Measurements from ENCODE around the gene FBXW10B. TPM values are rescaled to one million over a fixed set of nuclear protein-coding genes. Genes with fewer than 3 reads are reported as not detected.
"Not testable (repeated sequence)": the region's sequence is repeated elsewhere in the genome, so short reads cannot be mapped to it uniquely, and the experiment has no call there.

The FBXW10B gene
- total RNA-seq (2014; rRNA removed; shearing (Covaris generic)), result 0.30 TPM in 1 of 2 replicates, not detected in the other

DNA sequence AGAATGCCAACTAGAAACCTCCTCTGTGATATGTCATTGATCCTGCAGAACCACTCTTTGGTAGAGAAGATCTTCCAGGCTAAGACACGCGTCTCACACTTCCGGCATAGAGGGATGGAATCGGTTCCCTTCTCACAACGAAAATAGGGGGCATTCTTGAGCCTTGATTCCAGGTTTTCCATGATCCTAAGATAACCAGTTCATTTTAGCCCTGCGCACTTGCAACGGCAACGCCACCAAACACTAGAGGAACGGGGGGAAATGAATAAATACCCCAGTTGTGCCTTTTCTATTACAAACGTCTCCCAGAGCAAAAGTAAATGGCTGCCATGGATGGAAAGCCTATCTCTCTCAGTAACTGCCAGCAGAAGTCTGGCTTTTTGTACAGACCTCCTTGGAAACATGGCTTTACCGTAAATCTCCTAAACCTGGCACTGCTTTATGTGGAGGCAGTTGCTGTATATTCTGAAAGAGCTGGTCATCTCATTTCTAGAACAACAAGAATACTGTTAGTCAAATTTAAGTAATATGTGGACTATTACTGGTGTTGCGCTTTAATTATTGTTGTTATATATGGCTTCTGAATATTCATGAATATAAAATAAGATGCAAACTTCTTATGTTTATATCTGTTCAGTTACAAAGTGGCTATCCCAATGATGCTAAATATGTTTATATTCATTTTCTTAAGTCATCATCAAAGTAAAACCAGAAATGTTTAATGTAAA is at the start of gene FBXW10B:
FBXW10B (minus strand) TSS at position 374 of the 728 bp plus-strand sequence; CDS start at position 182, 192 bp downstream.
- DNase-seq (ENCODE audit: low read depth), result not testable (repeated sequence)

GRCh38 chr17:15663691-15664090 is 44.2 kb upstream of the FBXW10B start:
- no peak for DNase-seq (ENCODE audit: low read depth)

DNA sequence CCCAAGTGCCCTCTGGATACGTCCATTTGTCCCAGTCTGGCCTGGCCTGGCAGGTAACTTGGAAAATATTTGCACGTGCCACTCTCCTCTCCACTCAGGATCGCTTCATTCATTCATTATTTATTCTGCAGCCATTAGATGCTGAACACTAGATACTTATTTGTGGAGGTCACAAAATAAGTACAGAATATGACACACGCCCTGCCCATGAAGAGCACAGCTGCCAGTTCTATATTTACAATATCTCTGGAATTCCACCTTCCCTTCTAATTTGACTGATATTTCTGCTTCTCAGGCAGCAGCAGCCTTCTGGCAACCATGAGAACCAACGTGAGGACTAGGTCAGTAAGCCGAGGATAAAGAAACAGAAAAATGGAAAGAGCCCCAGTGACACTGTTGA is 43.7 kb upstream of the FBXW10B start:
- no peak for DNase-seq (ENCODE audit: low read depth)

GRCh38 chr17:15662681-15663080 is 43.2 kb upstream of the FBXW10B start:
- no peak for DNase-seq (ENCODE audit: low read depth)

GRCh38 chr17:15660077-15660476 is 40.6 kb upstream of the FBXW10B start:
- no peak for DNase-seq (ENCODE audit: low read depth)

DNA sequence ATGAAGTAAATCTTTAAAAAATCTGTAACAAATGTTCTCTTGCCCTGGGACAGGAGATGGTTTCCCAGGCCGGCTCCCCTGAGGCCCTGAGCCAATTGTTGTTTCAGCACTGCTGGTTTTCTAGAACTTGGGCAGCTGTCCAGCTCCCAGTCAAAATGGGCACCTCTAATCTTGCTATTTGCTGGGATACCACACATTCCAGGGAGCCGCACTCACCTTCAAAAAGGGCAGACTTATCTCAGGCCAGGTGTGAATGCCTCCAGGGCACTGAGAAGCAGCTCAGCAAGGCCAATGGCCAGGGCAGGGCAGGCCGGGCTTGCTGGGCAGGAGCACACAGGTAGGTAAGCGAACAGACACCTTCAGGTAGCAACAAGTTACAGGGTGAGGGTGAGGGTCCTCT is 40.2 kb upstream of the FBXW10B start:
- peak; percentile 77 for DNase-seq (ENCODE audit: low read depth)

DNA sequence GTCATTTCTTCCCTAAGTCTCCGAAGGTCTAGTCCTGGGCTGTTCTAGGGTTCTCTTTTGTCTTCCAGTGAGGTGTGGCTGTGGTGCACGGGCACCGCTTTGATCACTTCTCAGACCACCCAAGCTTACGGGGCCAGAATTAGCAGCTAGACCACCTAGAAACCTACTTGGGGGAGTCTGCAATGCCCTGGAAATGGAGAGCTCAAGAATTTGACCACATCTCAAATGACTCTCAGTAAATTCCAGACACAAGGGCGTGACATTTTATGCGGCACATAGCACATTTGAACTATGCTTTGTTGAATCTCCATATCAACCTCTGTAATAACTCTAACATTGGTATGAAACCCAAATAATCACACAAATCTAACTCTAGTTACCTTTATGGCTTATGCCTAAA is 39.7 kb upstream of the FBXW10B start:
- peak; percentile 16 for DNase-seq (ENCODE audit: low read depth)

DNA sequence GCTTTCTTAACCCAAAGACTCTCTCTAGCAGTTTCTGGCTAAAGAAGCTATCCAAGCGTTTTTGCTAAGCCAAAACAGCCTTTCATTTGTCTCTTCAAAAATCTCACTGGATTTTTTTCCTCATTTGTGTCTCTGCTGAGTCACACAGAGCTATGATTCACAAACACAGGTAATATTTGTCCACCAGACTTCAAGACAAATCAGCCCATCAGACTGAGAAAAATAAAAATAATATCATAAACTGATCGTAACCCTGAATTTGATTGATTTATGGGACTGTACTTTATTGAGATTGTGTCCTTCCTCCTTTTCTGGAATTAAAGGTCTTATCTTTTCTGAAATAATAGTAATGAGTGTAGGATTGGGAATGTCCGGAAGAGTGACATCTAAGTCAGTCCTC is 38.8 kb upstream of the FBXW10B start:
- peak; percentile 25 for DNase-seq (ENCODE audit: low read depth)

DNA sequence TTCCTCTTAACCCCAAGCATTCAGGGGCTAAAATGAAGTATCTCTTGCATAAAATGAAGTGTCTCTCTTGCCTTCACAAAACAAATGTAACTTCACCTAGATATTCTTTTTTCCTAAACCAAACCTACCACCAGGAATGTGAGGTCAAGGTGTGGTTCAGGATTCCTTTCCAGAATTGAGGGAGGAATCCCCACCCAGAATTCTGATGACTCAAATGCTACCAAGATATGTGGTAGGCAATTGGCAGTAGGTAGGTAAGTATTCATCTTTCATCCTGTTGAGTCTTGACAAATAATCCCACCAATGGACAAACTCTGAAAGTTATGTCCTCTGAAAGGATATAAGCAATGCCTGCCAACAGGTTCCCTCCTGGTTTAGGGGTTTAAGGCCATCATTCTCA is 38.4 kb upstream of the FBXW10B start:
- peak; percentile 29 for DNase-seq (ENCODE audit: low read depth)

- DNase-seq (ENCODE audit: low read depth), result peak; percentile 8
Measured at GRCh38 chr17:15654886-15655561, 35.5 kb upstream of the FBXW10B start.

- not testable (repeated sequence) for DNase-seq (ENCODE audit: low read depth)
Measured at GRCh38 chr17:15654401-15654800, 34.9 kb upstream of the FBXW10B start.

DNA sequence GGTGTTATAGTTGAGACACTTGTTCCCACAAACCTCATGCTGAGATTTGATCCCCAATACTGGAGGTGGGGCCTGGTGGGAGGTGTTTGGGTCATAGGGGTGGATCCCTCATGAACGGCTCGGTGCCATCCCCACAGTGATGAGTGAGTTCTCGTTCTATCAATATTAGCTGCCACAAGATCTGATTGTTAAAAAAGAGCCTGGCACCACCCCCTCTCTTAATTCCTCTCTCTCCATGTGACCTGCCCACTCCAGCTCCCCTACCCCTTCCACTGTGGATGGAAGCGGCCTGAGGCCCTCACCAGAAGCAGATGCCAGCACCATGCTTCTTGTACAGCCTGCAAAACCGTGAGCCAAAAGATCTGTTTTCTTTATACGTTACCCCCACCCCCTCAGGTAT is 33.5 kb upstream of the FBXW10B start:
- no peak for DNase-seq (ENCODE audit: low read depth)

GRCh38 chr17:15651583-15652110 is 32.1 kb upstream of the FBXW10B start:
- DNase-seq (ENCODE audit: low read depth), result peak; percentile 99

GRCh38 chr17:15650741-15651582 is 31.5 kb upstream of the FBXW10B start:
- DNase-seq (ENCODE audit: low read depth), result peak; percentile 12

- peak; percentile 63 for DNase-seq (ENCODE audit: low read depth)
Measured at GRCh38 chr17:15649861-15650421, 30.4 kb upstream of the FBXW10B start.

GRCh38 chr17:15648386-15648785 is 28.9 kb upstream of the FBXW10B start:
- DNase-seq (ENCODE audit: low read depth), result peak; percentile 15

DNA sequence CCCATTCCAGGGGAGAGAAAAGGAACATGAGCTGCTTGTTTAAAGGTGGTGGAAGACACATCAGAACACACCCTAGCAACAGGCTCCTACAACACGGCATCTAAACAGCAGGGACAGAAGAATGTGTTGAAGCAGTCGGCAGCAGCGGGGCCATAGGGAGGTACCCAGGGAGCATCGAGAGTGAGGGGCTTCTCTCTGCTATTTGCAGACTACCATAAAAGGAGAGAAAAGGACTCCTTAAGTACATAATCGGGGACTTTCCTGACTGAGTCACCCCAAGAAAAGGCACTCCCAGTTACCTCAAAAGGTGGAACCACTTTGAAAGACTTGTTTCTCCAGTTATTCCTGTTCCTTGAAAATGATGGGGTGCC is 26.4 kb upstream of the FBXW10B start:
- peak; percentile 75 for DNase-seq (ENCODE audit: low read depth)

DNA sequence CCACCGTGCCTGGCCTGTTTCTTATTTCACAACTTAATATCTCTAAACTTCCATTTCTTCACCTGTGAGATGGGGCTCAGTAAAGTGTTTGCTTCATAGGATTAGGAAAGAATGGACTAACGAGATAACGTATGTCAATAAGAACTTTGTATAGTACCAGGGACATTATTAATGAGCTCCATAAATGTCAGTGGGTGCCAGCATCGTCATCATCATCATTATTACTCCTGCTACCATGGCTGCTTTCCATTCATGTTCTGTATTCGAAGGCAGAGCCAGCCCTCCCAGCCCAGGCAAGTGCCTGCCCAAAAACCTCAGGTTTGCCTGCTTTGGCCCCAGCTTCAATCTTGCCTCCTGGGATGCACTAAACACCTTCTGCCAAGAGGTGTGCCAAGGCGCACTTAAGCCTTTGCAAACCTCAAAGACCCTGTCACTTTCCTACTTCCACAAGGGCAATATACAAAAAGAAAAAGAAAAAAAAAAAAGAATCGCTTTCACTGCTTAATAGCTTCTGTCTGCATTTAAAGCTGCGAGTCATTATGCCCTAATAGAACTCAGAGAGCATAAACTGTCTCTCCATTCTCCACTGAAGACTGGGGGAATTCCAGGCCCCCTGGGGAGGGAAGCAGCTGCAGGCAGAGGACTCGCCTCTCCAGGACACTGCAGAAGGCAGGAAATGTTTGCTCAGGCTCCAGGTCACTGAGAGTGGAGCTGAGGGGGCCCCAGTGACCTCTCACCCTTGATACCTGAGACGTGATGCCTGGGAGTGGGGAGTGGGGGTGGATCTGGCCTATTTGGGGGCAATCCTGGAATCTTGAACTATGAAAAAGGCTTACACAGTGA is 25.8 kb upstream of the FBXW10B start:
- peak; percentile 70 for DNase-seq (ENCODE audit: low read depth)

GRCh38 chr17:15642505-15643251 is 23.2 kb upstream of the FBXW10B start:
- DNase-seq (ENCODE audit: low read depth), result not testable (repeated sequence)

DNA sequence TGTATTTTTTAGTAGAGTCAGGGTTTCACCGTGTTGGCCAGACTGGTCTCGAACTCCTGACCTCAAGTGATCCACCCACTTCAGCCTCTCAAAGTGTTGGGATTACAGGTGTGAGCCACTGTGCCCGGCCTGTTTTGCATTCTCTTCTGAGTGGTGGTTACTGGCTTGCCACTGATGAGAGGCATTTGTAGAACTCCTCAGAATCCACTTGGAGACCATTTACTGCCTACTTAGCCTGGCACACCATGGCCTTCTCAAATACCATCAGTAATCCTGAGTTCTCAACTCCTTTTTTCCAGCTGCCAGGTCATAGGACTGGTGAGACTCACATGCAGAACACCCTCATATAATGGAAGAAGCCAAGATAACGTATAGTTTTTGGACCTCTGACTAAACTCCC is 22.5 kb upstream of the FBXW10B start:
- not testable (repeated sequence) for DNase-seq (ENCODE audit: low read depth)

Measured in M059J (cell line).